ENCODE measurements around the gene DEF6. TPM values are rescaled to one million over a fixed set of nuclear protein-coding genes. Genes with fewer than 3 reads are reported as not detected.

Gene DEF6
- total RNA-seq, 1 donor from 2014 or later = 0.82 TPM

DNA sequence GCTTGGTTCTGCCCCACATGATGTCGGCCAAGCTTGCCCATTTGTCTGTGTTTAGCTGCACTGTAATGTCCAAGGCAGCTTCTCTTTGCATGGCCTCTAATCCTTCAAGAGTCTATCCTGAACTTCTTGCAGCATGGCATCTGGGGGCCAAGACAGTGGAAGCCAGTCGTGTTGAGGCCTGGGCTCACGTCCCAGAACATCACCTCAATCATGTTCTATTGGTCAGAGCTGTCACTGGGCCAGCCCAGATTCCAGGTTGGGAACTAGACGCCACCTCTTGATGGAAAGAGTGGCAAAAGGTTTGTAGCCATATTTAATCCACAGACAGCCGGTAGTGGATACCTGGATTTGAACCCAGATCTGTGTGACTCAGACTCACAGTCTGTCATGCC lies 70.0 kb downstream of the DEF6 start:
- Mint-ChIP-seq H3K9me3 (ENCODE audit: low read depth) (no peaks in the 10 kb centered on the region), H3K27ac (ENCODE audit: unreplicated experiment) (peak overlapping the region; percentile 29), H3K4me3 (ENCODE audit: unreplicated experiment) (no peak overlapping the region), H3K4me1 (ENCODE audit: low read depth) (peaks cover 72% of the 10 kb centered on the region), H3K27me3 (ENCODE audit: low read depth) (no peaks in the 10 kb centered on the region), H3K36me3 (ENCODE audit: low read depth) (peaks cover 2% of the 10 kb centered on the region)
- no peak for DNase-seq (ENCODE audit: low spot score)
- no peak for TF ChIP-seq CTCF (IDR thresholded peaks at IDR 0.05)

DNA sequence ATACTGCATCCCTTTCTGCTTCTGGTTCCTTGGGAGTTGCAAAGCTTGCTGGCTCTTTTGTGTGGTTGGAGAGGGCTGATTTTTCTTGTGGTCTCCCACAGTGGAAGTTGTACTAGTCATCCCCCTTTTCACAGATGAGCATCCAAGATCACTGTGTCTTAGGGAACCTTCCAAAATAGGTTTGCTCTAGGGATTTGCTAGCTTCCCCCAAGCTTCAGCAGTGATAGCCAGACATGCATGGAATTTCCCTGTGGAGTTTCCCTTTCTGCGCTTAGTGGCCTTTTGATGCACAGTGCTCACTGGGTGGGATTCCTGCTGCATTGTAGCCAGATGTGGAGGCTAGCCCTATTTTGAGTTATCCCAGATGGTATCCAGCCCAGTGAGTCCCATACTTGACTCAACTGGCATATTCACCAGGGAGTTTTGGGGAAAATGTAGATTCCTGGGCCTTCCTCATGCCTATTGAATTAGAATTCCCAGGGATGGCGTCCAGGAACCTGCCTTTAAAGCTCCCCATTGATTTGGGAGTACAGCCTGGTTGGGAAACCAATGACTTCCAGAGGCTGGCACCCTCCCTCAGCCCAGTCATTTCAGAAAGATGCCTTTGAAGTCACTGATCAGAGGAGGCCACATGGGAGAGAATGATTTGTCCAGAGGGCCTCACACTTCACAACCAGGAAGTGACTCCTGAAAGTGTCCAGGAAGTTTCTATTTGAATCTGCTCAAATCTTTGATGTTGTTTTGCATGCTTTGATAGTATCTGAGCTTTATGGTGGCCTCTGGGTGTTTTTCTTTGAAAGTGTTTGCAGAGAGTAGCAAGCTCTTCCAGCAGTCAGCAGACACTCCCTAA lies 70.6 kb downstream of the DEF6 start:
- H3K27me3 Mint-ChIP-seq (ENCODE audit: low read depth) = no peaks in the 10 kb centered on the region
- H3K4me3 Mint-ChIP-seq (ENCODE audit: unreplicated experiment) = no peak overlapping the region
- H3K9me3 Mint-ChIP-seq (ENCODE audit: low read depth) = no peaks in the 10 kb centered on the region
- no peak for DNase-seq (ENCODE audit: low spot score)
- H3K4me1 Mint-ChIP-seq (ENCODE audit: low read depth) = peaks cover 65% of the 10 kb centered on the region
- peak overlapping the region; percentile 58 for H3K27ac Mint-ChIP-seq (ENCODE audit: unreplicated experiment)
- H3K36me3 Mint-ChIP-seq (ENCODE audit: low read depth) = peaks cover 2% of the 10 kb centered on the region
- no peak for TF ChIP-seq CTCF (IDR thresholded peaks at IDR 0.05)

GRCh38 chr6:35370124-35370741 lies 72.6 kb downstream of the DEF6 start:
- Mint-ChIP-seq H3K4me3 (ENCODE audit: unreplicated experiment) (peak overlapping the region; percentile 39), H3K36me3 (ENCODE audit: low read depth) (peaks cover 4% of the 10 kb centered on the region), H3K9me3 (ENCODE audit: low read depth) (no peaks in the 10 kb centered on the region), H3K27me3 (ENCODE audit: low read depth) (no peaks in the 10 kb centered on the region), H3K27ac (ENCODE audit: unreplicated experiment) (peak overlapping the region; percentile 99), H3K4me1 (ENCODE audit: low read depth) (peaks cover 60% of the 10 kb centered on the region)
- DNase-seq (ENCODE audit: low spot score) = peak; percentile 92
- TF ChIP-seq CTCF (IDR thresholded peaks at IDR 0.05) = no peak

GRCh38 chr6:35370785-35371493 lies 73.3 kb downstream of the DEF6 start:
- no peak for TF ChIP-seq CTCF (IDR thresholded peaks at IDR 0.05)
- Mint-ChIP-seq H3K4me1 (ENCODE audit: low read depth) (peaks cover 55% of the 10 kb centered on the region), H3K27ac (ENCODE audit: unreplicated experiment) (peak overlapping the region; percentile 99), H3K27me3 (ENCODE audit: low read depth) (no peaks in the 10 kb centered on the region), H3K36me3 (ENCODE audit: low read depth) (peaks cover 4% of the 10 kb centered on the region), H3K4me3 (ENCODE audit: unreplicated experiment) (no peak overlapping the region), H3K9me3 (ENCODE audit: low read depth) (no peaks in the 10 kb centered on the region)
- no peak for DNase-seq (ENCODE audit: low spot score)

Other genes with a start within 250 kb of the DEF6 start
- gene TCP11, start 156.5 kb upstream of the DEF6 start, total RNA-seq = not detected in 3 replicates
- 32.7 to 96.6 TPM (median 93.0 TPM) in 3 replicates for gene SCUBE3, start 83.9 kb upstream of the DEF6 start, total RNA-seq
- 20.3 to 28.3 TPM (median 22.1 TPM) in 3 replicates for gene ZNF76, start 38.1 kb upstream of the DEF6 start, total RNA-seq
- 25.9 to 28.3 TPM (median 27.0 TPM) in 3 replicates for gene PPARD, start 44.7 kb downstream of the DEF6 start, total RNA-seq
- gene FANCE, start 154.5 kb downstream of the DEF6 start, total RNA-seq = 5.6 to 7.4 TPM (median 6.8 TPM) in 3 replicates
- gene RPL10A, start 170.6 kb downstream of the DEF6 start, total RNA-seq = 844 to 899 TPM (median 848 TPM) in 3 replicates
- gene TEAD3, start 199.3 kb downstream of the DEF6 start, total RNA-seq = 35.1 to 57.1 TPM (median 56.8 TPM) in 3 replicates
- not detected in 3 replicates for gene TULP1, start 215.1 kb downstream of the DEF6 start, total RNA-seq

Measured in chondrocyte (in vitro differentiated cells).